HuH-7 (cell line): ENCODE data around the gene THRB.

Source experiments
- DNase-seq: peaks from one replicate; pipeline ENCODE4 v3.0.0; 2011; ENCODE audit warnings: low spot score

THRB gene

DNA sequence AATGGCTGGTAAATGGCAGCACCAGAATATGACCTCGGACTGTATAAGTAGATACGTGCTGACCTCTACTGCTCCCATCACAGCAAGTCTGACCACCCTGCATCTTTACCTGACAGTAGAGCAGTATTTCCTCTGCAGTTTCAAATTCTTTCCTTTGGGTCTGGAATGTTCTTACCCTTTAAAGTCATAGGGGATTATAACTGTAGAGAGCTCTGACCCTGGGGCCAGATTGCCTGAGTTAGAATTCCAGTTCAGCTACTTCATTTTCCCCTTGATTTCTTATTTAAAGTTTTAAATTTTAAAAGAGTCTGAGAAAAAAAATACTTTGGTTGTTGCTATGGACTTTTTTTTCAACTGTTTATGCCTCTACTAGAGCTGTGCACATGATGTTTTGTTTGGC, 311.9 kb downstream of the THRB start:
- DNase-seq, result no peak

DNA sequence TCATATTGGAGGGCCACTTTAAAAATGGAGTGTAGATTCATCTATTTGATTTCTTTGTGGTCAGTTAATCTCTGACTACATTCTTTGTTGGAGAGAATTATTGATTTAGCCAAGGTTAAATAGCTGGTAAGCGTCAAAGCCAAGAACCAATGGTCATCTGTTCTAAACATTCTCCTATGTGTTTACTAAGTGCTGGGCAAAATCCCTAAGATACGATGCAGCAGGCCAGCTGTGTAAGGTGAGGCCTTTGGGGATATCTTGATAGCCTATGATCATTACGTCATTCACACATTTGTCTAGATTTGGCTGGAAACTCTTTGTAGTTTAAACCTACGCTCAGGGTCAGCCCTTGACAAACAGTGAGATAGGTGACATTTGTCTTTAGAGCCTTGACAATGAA, 313.4 kb downstream of the THRB start:
- peak; percentile 12 for DNase-seq

DNA sequence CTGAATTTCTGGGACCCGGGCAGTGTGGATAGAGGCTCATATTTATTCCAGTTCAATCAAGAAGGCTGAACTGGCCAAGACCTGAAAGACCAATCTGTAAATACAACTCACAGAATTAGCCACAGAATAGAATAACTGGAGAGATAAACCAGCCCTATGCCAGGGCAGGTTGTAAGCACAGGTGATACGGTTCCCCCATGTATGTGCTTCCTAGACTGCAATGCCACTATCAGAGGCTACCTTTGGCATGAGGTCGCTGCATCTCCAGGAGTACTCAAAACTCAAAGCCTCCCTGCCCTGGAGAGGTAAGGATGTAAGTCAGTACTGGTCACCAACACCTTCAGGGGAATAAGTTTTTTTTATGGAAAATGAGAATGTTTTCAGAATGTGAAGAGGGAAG, 314.0 kb downstream of the THRB start:
- no peak for DNase-seq

DNA sequence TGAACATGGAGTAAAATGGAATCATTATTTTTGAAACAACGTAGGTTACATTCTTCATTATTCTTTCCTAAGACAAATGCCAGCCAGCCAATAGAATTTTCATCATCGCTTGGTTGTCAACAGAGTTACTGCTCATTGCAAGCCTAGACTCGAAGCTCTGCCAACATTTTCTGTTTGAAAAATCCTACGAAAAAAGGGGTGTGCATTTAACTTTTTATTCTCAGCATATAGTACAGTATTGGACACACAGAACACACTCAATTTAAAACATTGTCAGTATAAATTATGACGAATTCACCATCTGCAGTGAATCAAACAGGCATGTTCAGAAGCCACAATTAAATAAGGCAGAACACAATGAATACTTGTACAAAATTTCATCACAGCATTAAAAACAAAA, 317.4 kb downstream of the THRB start:
- DNase-seq, result no peak

DNA sequence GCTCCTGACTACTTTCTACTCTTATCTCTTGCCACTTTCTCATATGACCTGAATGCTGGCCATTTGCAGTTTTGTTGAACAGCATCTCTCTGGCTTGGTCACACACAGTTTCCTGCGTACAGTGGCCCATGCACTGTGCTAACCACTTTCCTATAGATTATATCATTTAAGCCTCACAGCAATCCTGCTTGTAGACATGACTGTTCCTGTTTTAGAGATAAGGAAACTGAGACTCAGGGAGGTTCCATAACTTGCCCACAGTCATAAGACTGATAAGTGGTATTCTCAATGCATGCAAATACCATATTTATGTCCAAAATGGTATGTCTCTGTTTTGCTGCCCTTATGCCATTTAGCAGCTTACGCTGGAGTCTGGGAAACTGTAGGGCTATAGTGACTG, 320.0 kb downstream of the THRB start:
- DNase-seq, result no peak

DNA sequence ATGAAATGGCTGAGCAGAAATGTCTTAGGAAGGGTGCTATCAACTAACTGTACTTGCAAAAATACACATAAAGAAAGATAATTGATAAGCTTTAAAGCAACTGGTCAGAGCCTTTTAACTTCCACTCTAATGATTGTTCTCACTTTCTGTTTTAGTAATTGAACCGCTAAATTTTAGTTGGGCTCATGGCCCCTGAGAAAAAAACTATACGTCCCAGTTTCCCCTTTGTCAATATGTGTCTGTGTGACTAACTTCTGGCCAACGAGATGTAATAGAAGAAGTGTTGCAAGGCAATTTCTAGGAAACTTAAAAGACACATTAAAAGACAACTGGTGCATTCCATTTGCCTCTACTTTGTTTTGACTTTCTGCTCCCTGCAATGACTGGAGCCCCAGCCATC, 325.7 kb downstream of the THRB start:
- DNase-seq, result no peak

DNA sequence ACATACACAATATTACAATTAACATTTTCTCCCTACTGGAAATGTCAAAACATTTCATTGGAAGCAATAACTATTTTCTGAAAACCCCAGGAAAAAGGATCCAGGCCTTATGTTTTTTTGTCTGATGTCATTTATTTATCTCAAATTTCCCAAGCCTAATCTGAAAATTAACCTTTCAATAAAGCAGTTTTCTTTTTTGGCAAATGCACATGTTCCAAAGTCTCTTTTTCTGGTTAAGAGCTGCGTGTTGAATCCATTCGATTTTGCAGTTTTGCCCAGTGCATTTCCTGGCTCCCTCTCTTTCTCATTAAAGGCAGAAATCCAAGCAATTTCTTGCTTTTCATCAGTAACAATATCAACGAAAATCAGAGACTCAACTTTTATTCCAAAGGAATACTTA, 327.2 kb downstream of the THRB start:
- no peak for DNase-seq

DNA sequence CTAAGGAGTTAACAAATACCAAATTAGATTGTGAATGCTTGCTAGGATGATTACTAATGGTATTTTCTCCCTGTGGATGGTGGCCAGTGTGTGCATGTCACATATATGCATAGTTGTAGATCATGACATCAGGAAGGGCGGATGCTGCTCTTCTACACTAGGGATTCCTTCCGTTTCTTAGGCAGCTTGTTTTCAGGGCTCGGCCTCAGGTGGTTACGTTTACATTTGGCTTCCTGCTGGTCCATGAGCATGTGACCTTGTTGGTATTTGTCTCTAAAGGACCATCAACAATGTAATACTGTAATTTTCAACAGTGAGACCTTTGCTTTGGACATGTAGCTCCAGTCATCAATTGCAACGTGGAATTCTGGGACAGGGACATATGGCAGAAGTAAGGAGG, 328.1 kb downstream of the THRB start:
- no peak for DNase-seq

DNA sequence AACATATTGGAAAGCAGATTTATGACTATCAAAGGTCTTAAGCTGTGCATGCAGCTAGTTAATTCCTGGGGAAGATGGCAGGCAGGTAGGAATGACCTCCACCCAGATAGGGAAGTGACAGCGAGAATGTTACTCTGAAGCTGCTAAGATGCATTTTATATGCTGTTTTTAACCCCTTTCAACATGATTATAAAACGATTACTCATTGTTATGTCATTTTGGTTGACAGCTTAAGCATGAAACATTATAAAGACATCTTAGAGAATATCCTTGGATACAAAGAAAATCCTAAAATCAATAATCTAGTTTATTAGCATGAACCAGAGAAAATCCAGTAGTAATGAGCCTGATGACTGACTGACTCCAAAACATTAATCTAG, 329.1 kb downstream of the THRB start:
- no peak for DNase-seq

DNA sequence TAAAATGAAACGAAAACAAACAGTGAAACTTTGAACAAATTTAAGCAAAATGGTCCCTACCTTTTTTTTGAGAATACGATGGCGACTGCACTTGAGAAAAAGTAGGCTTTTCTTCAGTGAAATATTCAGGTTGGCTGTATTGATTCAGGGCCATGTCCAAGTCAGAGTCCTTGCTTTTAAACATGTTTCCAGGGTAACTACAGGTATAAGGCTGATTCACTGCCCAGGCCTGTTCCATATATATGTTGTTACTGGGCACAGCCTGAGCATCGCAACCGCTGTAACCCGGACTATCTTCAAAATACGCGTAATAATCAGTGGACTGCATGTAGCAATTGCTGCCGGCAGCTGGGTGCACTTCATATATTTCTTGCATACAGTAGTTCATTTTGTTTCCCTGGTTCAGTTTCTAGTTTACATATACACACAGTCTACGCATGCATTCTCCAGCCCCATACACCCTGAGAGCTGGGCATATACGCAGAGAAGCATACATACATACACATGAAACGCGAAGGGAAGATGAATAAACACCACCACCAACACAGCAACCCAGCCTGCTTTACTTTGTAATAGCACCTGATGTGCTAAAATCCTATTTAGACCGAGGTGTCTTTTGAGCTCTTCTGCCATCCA, 329.6 kb downstream of the THRB start:
- no peak for DNase-seq

DNA sequence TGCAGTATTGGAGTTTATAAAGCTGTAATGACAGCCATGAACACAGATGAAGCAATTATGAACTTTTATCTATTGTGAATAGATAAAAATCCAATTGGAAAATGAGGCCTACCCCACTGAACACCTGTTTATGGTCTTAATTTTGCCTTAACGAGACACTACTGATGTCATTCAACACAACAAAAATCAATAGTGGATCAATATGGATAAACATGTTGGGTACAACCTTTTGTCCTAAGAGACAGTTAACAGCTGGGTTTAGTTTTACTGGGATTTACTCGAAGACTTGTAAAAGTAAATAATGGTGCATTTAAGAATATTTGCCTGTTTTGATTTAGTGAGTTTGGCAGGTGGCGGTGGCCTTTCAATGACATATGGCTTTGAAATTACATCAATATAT, 331.7 kb downstream of the THRB start:
- no peak for DNase-seq

DNA sequence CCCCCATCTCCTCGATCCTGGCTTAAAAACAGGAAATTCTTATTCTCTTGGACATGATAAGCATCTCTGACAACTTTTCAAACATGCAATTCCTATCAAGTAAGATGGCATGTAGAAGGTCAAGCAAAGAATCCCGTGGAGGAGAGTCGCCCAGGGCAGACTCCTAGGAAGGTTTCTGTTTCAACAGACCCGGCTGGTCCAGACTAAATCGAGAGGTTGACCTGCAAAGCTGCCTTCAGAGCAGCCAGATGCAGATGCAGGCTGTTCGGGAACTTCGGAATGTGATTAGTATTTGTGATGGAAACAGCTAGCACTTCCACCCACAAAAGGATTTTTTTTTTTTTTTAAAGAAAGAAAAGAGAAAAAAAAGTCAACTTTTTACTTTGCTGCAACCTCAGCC, 332.8 kb downstream of the THRB start:
- DNase-seq, result no peak

DNA sequence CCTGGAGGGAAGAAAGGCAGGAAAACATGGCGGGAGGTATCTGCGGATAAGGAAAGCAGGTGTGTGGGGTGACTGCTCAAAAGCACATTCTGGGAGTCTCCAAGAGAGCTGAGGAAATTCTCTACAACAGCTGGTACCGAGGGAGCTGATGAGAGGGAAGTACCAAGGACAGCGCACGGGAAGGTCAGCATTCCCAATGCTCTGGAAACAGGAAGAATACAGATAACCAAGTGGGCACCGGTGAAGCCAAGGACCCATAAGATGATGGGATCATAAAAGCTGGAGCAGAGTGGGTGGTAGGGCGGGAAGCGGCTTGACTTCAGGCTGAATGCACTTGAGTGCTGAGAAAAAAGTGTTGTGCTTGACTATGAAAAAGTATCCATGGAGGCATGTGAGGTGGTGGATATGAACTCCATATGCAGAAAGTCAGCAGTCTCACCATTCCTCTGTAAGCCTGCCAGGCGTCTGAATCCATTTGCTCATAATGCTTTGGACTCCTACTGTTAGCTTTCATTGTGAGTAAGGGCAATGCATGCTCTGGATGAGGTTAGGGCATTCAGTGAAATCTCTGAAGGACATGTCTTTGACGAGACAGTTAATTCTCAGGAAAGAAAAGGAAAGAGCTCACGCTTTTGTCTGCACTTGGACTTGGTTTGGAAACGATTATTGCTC, 334.1 kb downstream of the THRB start:
- no peak for DNase-seq

DNA sequence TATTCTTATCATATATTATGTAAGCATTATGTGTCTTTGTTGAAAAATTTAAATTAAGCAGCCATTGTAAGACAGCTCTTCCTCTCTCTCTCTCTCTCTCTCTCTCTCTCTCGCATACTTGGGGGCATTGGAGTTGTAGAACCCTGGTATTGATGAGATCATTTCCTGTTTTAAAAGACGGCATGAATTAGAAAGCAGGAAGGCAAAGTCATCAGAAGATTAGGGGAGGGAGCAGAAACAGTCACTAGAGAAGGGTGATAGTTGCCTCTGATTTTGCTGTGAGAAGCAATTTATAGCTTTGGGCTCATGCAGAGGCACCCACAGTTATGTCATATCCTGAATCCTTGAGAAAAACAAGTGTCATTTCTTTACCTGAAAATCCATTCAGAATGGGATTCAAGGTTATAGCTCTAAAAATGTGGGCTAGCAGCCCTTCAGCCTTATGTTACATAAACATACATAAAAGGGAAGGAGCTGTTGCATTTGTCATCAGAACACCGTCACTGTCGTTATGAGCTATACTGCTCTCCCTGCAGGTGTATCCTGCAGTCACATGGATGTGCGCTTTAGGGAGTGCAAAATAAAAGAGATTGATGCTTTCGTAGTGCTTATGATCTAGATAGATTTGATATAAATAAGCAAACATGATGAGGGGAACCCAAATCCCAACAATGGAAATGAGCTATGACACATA, 335.7 kb downstream of the THRB start:
- no peak for DNase-seq

DNA sequence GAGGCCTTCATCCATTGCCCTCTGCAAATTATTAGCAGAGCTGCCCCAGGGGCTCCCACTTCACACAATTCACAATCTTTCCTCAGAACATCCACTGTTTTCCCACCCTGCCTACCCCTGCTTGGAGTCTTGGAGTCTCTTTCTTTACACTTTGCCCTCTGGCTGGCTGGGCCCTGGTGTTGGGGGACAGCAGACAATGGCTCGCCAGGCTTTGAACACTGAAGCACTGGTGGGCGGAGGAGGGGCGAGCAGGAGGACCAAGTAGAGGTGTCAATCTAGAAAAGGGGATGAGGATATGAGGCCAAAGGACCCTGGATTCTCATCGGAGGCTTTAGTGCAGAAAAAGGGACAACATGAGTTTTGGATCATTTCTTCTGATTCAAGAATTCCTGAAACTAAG, 337.5 kb downstream of the THRB start:
- no peak for DNase-seq

DNA sequence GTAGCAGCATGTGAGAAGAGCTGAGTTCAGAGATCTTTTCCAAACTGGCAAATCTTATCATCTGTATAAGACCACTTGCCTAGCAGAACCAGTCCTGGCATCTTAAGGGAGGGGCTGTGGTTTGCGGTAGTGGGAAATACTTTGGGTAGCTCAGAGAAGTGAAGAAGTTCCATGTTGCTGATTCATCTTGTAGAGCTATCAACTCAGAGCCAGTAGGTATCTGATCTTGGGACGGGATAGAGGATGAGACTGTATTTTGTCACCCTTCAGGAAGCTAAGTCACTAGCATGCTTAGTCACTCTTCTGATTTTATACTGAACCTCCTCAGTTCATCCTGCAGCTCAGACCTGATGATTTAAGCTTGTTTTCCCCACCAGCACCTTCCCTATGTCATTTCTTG, 338.2 kb downstream of the THRB start:
- DNase-seq, result no peak

DNA sequence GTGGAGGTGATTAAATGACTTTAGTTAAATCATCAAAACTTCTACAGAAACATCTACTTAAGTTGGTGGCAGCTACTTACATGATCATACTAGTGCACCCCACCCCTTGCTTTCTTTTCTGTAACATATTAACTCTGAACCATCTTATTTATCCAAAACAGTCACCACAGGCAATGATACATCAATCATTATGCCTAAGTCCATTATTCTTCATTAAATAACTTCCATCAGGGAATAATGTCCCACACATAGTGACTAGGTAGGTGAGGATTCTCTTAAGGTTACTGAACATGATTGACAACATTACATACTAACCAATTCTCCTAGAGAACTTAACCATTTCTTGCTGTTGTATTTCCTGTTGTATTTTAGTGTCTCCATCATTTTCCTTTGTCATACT, 339.4 kb downstream of the THRB start:
- no peak for DNase-seq

DNA sequence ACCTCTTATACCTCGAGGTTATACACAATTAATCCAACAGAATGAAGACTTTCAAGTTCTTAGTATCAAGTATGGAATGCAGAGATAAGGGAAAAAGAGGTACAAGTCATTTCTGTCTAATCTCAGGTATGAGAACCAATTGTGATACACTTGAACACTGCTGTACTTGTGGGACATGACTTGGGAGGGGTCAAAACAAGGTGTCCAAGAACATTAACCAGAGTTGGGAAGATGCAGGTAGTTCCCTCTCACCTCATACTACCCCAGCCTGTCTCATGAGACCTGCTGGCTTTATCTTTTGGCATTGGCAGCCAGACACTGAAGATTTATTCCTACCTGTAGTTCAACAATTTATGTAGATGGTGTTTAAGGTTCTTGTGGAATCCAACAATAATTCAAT, 339.9 kb downstream of the THRB start:
- DNase-seq, result no peak

DNA sequence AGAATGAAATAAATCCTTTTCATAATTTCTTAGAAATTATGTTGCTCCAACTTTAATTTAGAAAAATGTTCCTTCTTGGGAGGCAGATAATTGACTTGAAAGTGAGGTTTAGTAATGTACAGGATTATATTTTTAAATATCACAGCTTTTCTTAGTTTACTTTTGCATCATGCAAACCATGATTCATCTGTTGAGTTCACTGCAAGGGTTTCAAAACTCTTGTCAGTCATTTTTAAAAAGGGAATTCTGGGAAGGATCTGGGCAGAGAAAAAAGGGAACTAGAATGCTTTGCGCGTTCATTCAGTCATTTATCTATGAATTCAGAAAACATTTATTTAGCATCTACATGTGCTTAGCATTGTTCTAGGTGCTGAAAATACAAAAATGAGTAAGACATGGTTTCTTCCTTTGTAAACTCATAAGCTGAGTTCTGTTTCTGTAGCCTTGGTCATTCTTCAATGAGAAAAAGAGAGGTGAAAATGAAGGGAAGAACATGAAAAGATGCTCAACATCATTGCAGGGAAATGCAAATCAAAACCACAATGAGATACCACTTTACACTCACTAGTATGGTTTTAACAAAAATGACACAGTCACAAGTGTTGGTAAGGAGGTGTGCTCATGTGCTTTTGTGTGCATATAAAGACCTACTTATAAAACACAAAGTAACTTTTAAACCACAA, 340.5 kb downstream of the THRB start:
- no peak for DNase-seq

DNA sequence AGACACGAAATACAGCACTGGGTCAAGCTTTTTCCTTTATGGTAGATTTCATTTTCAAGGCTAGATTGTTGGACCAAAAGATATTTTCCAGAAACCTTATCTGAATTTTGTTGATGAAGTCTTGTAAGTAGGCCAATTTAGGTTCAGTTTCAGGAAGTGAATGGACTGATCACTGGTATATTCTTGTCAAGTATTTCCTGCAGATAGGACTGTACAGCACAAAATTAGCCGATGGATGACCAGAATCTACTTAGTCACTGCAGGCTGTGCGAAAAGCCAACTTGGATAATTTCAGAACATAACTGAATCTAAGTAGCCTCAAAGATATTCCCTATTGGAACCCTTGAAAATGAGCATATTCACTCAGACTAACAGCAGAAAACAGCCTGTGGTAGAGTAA, 343.1 kb downstream of the THRB start:
- no peak for DNase-seq

DNA sequence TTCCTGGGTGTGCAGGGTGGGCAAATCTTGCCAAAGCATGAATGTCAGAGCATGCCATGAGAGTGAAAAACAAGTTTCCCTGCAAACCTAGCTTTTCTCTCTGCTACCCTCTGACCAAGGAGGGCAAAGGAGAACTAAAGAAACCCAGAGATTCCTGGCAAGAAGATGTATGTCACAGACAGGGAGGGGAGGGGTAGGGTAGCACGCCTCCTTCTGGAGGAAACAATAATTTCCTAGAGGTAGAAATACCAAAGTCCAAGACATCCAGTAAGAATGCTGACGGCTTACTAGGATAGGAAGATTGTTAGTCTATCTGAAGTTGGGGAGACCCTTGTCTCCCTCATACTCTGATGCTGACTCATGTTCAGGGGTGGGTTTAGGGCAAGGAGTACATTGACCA, 345.6 kb downstream of the THRB start:
- no peak for DNase-seq

DNA sequence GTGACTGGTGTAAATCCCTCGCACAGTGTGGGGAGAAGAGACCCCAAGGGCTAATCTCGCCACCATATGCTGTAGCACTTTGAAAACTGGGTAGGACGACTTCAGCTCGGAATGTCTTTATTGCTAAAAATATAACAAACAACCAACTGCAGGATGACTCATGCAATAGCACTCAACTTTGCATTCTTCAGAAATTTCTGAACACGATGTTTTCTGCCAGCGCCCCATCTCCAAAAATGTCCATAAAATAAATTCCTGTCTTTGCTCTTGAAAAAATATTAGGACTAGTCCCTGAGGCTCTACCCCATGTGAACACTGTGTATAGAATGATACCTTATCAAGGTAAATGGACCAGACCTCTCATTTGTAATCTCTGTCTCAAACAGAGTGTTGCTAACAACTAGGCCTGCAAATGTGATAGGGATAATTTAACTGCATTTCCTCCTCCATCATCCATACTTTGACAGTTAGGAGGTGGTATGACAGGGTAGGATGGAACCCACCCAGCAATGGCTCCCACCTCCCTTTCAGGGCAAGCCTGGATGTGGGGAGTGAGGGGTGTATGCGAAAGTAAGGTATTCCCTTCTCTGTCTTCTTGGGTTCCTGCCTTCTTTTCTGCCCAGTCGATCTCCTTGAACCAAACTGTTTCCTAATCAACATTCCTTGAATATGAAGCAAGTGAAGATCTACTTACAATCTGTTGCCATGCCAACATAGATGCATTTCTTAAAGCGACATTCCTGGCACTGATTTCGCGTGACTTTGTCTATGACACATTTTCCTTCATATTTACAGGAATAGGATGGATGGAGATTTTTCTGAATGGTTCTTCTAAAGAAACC, 348.4 kb downstream of the THRB start:
- DNase-seq, result no peak
